ENCODE data around the gene BARHL1.

The BARHL1 gene

DNA sequence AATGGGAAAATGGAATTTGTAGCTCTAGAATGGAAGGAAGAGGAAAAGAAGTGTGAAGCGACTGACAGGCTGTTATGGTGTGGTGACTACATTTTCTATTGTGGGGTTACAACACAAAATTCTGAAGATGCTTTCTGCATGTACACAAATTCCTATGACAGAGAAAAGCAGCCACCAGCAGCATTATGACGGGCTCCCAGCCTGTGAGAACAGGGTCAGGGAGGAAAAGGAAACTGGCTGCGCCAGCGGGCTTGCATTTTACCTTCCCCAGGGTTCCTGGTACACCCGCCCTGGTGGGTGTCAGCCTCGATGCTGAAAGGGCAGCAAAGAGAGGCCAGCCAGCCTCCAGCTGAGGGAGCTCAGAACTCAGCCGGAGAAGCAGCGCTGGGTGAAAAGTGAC is 46.3 kb downstream of the BARHL1 start:
- in situ Hi-C loops (cut with MboI; ENCODE audit: low sequenced_read_pairs, unreplicated experiment) = no loop called here
- no peak for DNase-seq (ENCODE audit: low spot score)
- TF ChIP-seq, protein P1, sequence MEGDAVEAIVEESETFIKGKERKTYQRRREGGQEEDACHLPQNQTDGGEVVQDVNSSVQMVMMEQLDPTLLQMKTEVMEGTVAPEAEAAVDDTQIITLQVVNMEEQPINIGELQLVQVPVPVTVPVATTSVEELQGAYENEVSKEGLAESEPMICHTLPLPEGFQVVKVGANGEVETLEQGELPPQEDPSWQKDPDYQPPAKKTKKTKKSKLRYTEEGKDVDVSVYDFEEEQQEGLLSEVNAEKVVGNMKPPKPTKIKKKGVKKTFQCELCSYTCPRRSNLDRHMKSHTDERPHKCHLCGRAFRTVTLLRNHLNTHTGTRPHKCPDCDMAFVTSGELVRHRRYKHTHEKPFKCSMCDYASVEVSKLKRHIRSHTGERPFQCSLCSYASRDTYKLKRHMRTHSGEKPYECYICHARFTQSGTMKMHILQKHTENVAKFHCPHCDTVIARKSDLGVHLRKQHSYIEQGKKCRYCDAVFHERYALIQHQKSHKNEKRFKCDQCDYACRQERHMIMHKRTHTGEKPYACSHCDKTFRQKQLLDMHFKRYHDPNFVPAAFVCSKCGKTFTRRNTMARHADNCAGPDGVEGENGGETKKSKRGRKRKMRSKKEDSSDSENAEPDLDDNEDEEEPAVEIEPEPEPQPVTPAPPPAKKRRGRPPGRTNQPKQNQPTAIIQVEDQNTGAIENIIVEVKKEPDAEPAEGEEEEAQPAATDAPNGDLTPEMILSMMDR (IDR thresholded peaks at IDR 0.05; ENCODE audit: borderline replicate concordance, control extremely low read depth, extremely low read depth, insufficient read depth, missing control alignments) = no peak

DNA sequence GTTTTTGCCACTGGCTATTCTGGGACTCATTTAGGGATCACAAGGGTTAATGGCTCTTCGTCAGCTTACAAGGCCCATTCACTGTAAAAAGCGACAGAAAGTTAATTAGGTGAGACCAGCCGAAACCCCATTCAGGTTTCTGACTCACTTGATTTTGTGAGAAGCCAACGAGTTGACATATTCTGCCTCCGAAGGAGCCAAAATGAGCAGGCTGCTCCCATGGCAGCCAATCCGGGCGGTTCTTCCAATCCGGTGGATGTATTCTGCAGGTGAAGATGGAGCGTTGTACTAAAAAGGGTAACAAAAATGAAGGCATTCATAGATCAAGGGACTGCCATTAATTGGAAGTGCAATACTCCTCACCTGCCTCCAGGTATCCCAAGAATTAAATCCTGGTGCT is 47.7 kb downstream of the BARHL1 start:
- TF ChIP-seq, protein P1 (IDR thresholded peaks at IDR 0.05; ENCODE audit: borderline replicate concordance, control extremely low read depth, extremely low read depth, insufficient read depth, missing control alignments) = no peak
- no peak for DNase-seq (ENCODE audit: low spot score)
- in situ Hi-C loops (cut with MboI; ENCODE audit: low sequenced_read_pairs, unreplicated experiment) = no loop called here

DNA sequence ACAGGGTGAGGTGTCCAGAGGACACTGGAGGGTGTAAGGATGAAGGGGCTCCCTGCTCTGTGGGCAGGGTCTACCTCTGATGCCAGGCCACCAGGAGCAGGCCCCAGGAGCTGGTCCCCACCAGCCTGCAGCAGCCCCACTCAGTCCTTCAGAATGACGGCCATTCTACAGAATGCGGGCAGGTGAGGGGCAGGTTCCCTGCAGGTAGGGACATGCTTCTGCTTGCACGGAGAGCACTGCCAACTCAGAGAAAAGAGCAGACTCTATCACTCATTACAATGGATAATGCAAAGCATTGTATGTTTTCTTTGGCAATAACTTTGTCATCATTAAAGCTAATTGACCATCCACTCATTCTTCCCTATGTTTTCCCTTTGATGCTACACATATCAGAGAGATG is 48.4 kb downstream of the BARHL1 start:
- DNase-seq (ENCODE audit: low spot score) = no peak
- in situ Hi-C loops (cut with MboI; ENCODE audit: low sequenced_read_pairs, unreplicated experiment) = no loop called here

DNA sequence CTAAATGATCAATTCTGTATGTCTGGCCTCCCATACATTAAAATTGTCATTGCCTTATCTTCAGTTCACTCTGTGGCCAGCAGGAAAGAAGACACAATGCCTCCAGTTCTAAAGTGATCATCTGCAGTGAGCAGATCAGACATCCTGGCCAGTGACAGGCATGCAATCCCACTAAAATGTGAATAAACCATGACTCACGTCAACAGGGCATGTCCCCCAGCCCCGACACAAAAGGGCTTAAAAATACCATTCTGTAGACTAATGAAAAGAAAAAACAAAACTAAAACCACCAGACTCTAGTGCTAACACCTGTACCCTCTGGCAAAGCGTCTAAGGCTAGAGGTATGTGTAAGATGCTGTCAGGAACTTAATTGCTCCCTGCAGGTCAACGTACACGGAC is 48.9 kb downstream of the BARHL1 start:
- in situ Hi-C loops (cut with MboI; ENCODE audit: low sequenced_read_pairs, unreplicated experiment) = no loop called here
- TF ChIP-seq, protein P1 (IDR thresholded peaks at IDR 0.05; ENCODE audit: borderline replicate concordance, control extremely low read depth, extremely low read depth, insufficient read depth, missing control alignments) = no peak
- DNase-seq (ENCODE audit: low spot score) = no peak

More for the DNA sequence above, 48.4 kb downstream of the BARHL1 start:
- TF ChIP-seq, protein P1 (IDR thresholded peaks at IDR 0.05; ENCODE audit: borderline replicate concordance, control extremely low read depth, extremely low read depth, insufficient read depth, missing control alignments) = no peak

DNA sequence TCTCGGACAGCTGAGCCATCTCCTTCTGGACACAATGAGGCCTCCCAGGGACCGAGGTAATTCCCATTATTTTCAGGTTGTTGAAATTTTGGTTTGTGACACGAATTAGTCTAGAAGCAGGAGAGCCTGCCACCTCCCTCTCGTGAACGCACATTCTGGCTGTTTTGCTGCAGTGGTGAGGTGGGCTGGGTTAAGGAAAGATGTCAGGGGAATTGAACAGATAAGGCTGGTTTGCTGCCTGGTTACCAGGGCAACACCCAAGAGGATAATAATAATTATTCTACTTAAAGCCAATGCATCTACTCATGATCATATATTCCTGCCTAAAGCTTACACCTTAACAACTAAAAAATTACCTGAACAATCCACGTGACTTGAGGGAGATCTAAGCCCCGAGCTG is 49.3 kb downstream of the BARHL1 start:
- in situ Hi-C loops (cut with MboI; ENCODE audit: low sequenced_read_pairs, unreplicated experiment) = no loop called here
- TF ChIP-seq, protein P1 (IDR thresholded peaks at IDR 0.05; ENCODE audit: borderline replicate concordance, control extremely low read depth, extremely low read depth, insufficient read depth, missing control alignments) = no peak
- DNase-seq (ENCODE audit: low spot score) = no peak

DNA sequence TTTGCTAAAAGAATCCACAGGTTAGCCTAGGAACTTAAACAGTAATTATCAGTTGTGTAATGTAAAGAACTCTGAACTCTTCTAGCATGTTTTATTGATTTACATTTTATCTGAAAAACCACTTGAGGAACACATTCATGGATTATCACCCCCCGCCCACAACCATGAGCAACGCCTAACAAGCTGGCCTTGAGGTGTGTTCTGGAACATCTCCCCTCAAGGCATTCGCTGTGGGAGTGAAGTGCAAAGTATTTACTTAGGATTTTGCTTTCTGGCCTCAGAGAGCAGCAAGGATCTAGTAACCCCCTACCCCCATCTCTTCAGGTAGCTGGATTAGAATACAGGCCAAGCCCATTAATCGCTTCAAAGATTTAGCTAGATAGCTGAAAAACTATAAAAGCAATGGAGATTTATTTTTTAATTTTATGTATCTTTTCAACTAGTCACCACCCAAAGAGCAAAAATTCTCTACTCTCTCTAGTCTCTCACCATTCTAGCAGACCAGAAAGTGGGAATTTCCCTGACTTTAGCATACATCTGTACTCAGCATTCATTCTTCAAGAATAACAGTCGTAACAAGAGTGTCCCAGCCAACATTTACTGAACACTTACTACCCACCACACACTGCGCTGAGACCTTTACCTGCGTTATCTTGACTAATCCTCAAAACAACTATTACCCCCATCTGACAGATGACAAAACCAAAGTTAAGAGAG is 50.2 kb downstream of the BARHL1 start:
- no peak for DNase-seq (ENCODE audit: low spot score)
- TF ChIP-seq, protein P1 (IDR thresholded peaks at IDR 0.05; ENCODE audit: borderline replicate concordance, control extremely low read depth, extremely low read depth, insufficient read depth, missing control alignments) = no peak
- in situ Hi-C loops (cut with MboI; ENCODE audit: low sequenced_read_pairs, unreplicated experiment) = no loop called here

All from GM13976 (cell line).